Measurements from ENCODE around the gene SIGLEC12.

DNA sequence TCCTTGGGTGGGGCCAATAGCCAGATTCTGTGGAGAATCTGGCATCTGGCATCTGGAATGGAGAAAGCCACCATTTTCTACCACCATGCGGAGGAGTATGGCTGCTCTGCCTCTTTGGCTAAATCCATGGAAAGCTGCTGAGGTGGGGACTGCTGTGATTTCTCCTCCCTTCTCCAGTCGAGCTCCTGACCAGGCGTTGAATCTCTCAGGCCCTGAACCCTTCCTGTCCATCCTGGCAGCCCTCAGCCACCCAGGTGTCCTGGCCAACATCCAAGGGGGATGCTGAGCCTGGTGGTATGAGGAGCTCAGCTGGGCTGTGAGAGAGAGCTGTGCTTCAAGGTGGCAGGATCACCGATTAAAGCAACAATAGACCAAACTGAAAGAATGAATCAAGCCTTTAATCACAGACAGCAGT is 47.3 kb upstream of the SIGLEC12 start:
- TF ChIP-seq, protein P1, sequence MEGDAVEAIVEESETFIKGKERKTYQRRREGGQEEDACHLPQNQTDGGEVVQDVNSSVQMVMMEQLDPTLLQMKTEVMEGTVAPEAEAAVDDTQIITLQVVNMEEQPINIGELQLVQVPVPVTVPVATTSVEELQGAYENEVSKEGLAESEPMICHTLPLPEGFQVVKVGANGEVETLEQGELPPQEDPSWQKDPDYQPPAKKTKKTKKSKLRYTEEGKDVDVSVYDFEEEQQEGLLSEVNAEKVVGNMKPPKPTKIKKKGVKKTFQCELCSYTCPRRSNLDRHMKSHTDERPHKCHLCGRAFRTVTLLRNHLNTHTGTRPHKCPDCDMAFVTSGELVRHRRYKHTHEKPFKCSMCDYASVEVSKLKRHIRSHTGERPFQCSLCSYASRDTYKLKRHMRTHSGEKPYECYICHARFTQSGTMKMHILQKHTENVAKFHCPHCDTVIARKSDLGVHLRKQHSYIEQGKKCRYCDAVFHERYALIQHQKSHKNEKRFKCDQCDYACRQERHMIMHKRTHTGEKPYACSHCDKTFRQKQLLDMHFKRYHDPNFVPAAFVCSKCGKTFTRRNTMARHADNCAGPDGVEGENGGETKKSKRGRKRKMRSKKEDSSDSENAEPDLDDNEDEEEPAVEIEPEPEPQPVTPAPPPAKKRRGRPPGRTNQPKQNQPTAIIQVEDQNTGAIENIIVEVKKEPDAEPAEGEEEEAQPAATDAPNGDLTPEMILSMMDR (conservative IDR thresholded peaks at IDR 0.05; ENCODE audit: low read depth, low read length) = no peak
- TF ChIP-seq EZH2 (IDR thresholded peaks at IDR 0.05; ENCODE audit: borderline replicate concordance, low read depth, low read length, poor library complexity, severe bottlenecking) = no peak
